ENCODE data around the gene SLC39A2.
"Not testable (repeated sequence)": the region's sequence is repeated elsewhere in the genome, so short reads cannot be mapped to it uniquely, and the experiment has no call there.

Gene SLC39A2, protein sequence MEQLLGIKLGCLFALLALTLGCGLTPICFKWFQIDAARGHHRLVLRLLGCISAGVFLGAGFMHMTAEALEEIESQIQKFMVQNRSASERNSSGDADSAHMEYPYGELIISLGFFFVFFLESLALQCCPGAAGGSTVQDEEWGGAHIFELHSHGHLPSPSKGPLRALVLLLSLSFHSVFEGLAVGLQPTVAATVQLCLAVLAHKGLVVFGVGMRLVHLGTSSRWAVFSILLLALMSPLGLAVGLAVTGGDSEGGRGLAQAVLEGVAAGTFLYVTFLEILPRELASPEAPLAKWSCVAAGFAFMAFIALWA

GRCh38 chr14:20998674-20999366 is at the start of gene SLC39A2:
TSS of gene SLC39A2 (plus strand) at chr14:20999293. CDS start at chr14:20999447, 154 bp downstream.
- DNase-seq, result no peak

- not testable (repeated sequence) for DNase-seq
Measured at GRCh38 chr14:20954736-20955537, 44.2 kb upstream of the SLC39A2 start, which contains the start of gene RNASE2. TSS of gene RNASE2 (plus strand) at chr14:20955487. CDS start at chr14:20955772, 285 bp downstream.

GRCh38 chr14:20955538-20955873 is 43.6 kb upstream of the SLC39A2 start:
- DNase-seq, result not testable (repeated sequence)

GRCh38 chr14:20956376-20956976 is 42.6 kb upstream of the SLC39A2 start:
- DNase-seq, result no peak

GRCh38 chr14:20958946-20959345 is 40.1 kb upstream of the SLC39A2 start:
- not testable (repeated sequence) for DNase-seq

- no peak for DNase-seq
Measured at GRCh38 chr14:20969336-20969735, 29.8 kb upstream of the SLC39A2 start.

GRCh38 chr14:20970647-20970982 is 28.5 kb upstream of the SLC39A2 start:
- no peak for DNase-seq

GRCh38 chr14:20970983-20971704 is 27.9 kb upstream of the SLC39A2 start:
- DNase-seq, result peak; percentile 70

GRCh38 chr14:20971705-20972021 is 27.4 kb upstream of the SLC39A2 start:
- no peak for DNase-seq

DNA sequence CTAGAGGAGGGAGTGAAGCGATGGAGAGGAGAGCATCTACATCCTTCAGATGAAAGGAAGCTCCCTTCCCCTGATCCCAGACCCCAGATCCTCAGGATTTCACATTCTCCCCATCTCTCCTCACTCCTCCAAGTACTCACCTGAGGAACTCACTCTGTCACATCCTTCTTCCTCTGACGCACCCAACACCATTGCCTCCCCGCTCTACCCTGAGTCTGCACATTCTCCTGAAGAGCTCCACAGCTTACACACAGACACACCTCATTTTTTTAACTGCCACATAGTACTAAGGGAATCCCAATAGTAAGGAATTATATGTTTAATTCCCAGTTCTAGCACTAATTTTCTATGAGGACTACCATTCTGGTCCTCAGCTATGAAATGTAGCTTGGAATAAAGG is 25.6 kb upstream of the SLC39A2 start:
- no peak for DNase-seq

DNA sequence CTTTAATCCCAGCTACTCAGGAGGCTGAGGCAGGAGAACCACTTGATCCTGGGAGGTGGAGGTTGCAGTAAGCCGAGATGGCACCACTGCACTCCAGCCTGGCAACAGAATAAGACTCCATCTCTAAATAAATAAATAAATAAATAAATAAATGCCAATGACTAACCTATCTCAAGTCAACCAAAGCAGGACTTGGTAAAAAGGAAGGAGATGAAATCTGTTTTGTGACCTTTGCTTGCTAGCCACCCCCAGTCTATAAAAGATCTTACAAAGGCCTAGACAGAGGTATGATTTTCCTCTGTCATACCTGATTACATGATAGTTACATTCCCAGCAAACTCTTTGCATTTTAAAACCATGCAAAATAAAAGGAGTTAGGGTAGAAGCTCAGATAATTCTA is 22.8 kb upstream of the SLC39A2 start:
- no peak for DNase-seq

GRCh38 chr14:20978687-20979086 is 20.4 kb upstream of the SLC39A2 start:
- no peak for DNase-seq

DNA sequence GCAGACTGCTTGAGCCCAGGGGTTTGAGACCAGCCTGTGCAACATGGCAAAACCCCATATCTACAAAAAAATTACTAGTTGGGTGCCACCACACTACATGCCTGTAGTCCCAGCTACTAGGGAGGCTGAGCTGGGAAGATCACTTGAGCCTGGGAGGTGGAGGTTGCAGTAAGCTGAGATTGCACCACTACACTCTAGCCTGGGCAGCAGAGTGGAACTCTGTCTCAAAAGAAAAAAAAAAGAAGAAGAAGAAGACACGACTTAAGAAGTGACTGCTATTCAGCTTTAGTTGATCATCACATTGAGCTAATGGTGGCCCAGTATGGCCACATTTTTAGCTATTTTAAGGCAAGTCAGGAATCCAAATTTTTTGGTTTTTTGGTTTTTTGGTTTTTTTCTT is 18.2 kb upstream of the SLC39A2 start:
- no peak for DNase-seq

- DNase-seq, result no peak
Measured at GRCh38 chr14:20982646-20983369, 16.3 kb upstream of the SLC39A2 start.

DNA sequence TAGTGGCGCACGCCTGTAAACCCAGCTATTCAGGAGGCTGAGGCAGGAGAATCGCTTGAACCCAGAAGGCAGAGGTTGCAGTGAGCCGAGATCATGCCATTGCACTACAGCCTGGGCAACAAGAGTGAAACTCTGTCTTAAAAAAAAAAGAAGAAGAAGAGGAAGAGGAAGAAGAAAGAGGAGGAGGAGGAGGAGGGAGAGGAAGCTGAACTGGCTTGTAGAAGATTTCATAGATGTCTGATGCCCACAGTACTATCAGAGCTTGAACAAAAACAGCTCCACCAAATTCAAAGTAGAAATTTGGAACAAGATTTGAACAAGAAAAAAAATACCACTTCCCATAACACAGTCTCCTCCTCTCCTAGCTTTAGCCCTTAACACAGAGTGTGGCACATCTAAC is 13.4 kb upstream of the SLC39A2 start:
- not testable (repeated sequence) for DNase-seq

DNA sequence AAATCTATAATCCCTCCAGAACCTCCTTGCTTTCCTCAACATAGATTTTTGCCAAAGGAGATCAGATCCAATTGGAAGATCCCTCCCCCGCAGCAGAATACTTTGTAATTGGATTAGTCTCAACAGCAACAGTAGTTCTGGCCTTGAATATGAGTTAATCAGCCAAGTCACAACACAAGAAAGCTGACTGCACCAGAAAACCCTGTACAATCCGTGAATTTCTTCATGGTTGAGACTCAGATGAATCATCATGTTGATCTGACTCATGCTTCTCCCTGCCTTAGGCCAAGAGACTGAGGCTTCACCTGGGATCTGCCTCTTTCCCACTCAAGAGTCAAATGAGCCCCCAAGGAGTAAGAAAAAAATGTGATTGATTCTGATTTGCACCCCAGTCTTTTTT is 12.3 kb upstream of the SLC39A2 start:
- peak; percentile 86 for DNase-seq

GRCh38 chr14:20988717-20989470 is 10.2 kb upstream of the SLC39A2 start:
- no peak for DNase-seq

DNA sequence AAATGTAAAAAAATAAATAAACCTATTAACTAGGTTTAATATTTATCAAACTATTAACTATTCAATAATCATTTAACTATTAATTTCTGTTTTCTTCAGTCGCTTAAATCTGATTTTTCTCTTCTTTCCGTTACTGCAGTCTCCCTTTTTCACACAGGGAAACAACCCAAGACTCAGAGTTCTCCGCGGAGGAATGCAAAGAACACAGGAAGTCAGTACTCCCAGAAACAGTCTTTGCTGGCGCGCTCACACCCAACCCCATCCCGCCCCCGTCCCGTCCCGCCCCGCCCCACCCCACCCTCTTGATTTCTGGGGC is 9.7 kb upstream of the SLC39A2 start:
- no peak for DNase-seq

GRCh38 chr14:20989787-20990600 is 9.1 kb upstream of the SLC39A2 start, which contains the start of gene METTL17:
TSS of gene METTL17 (plus strand) at chr14:20989980. CDS start at chr14:20990003, 23 bp downstream.
- peak; percentile 95 for DNase-seq

DNA sequence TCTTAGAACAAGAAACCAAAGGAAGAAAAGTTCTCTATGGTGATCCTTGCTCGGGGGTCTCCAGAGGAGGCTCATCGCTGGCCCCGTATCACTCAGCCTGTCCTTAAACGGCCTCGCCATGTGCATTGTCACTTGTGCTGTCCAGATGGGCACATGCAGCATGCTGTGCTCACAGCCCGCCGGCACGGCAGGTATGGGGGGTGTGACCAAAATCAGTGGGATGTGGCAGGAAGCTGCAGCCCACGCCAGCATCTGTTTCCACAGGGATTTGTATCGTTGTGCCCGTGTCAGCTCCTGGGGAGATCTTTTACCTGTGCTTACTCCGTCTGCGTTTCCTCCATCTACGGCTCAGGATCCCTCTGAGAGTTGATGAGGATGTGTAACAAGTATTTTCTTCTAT is 2.6 kb upstream of the SLC39A2 start:
- no peak for DNase-seq

DNA sequence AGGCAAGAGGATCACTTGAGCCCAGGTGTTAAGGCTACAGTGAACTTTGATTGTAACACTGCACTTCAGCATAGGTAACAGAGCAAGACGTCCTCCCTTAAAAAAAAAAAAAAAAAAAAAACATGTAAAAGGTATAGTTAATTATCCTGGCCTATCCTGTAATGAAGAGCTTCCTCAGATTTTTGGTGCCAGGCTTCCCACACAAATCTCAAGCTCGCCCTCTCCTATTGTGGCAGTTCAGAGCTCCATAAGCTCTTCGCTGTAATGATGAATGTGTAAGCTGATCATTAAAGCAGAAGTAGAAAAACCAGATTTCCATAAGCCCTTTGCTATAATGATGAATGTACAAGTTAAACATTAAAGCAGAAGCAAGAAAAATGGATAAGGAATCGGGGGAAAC is 2.0 kb upstream of the SLC39A2 start:
- no peak for DNase-seq
